HEK293 (cell line): Measurements from ENCODE around the gene HNF1B.

Source experiments
- CTCF ChIA-PET: fragments of 350-600 bp; formaldehyde crosslinking; extraction: SDS; loops from one replicate; lab custom pipeline; 2021; ENCODE audit warnings: antibody characterized with exemption; lab: Yijun Ruan, JAX
- POLR2A ChIA-PET: fragments of 300-600 bp; formaldehyde crosslinking; extraction: SDS; loops from one replicate; lab custom pipeline; 2020; ENCODE audit warnings: antibody characterized with exemption, inconsistent platforms; lab: Yijun Ruan, JAX
- H3K27ac ChIP-seq: fragments of 200-500 bp; sonication (Bioruptor generic); 2 replicates; pipeline ENCODE4 v1.5.1; 2014; ENCODE audit warnings: low read depth, low read length, control low read depth, inconsistent platforms; ENCODE audit errors: extremely low read depth
- H3K36me3 ChIP-seq, 2 experiments: fragments of 200-500 bp in 1 of 2; sonication (Bioruptor generic) in 1 of 2; 1 replicate in 1 of 2; 2 replicates in 1 of 2; pipeline ENCODE4 v1.5.1; 2014 to 2017; ENCODE audit warnings: inconsistent platforms in 2 of 2, low read length in 2 of 2; ENCODE audit not compliant: control insufficient read depth in 2 of 2, insufficient read depth in 1 of 2
- H3K4me1 ChIP-seq: fragments of 200-500 bp; sonication (Bioruptor generic); 2 replicates; pipeline ENCODE4 v1.5.1; 2014; ENCODE audit warnings: mild to moderate bottlenecking, low read length, inconsistent platforms; ENCODE audit not compliant: control insufficient read depth, insufficient read depth
- H3K4me3 ChIP-seq: 2 replicates; pipeline ENCODE4 v1.5.1; 2011; ENCODE audit warnings: low read depth, mild to moderate bottlenecking, control low read depth, low read length, moderate library complexity
- H3K9me3 ChIP-seq: fragments of 200-500 bp; sonication (Bioruptor generic); 2 replicates; pipeline ENCODE4 v1.5.1; 2014; ENCODE audit warnings: low read depth, low read length, inconsistent platforms; ENCODE audit not compliant: control insufficient read depth, insufficient read depth
- AEBP2 ChIP-seq: fragments of 450-650 bp; formaldehyde crosslinking; IDR thresholded peaks from 2 replicates; pipeline ENCODE4 v1.5.1; 2016; ENCODE audit warnings: missing biosample characterization, missing genetic modification characterization, borderline replicate concordance
- ATF2 ChIP-seq: fragments of 450-650 bp; formaldehyde crosslinking; IDR thresholded peaks from 2 replicates; pipeline ENCODE4 v1.5.1; 2016; ENCODE audit warnings: missing biosample characterization, missing genetic modification characterization, low read depth
- BCL11B ChIP-seq: fragments of 450-650 bp; formaldehyde crosslinking; IDR thresholded peaks from 2 replicates; pipeline ENCODE4 v1.5.1; 2016; ENCODE audit warnings: low read depth, missing biosample characterization, missing genetic modification characterization
- ZBTB1 ChIP-seq: fragments of 450-650 bp; formaldehyde crosslinking; IDR thresholded peaks from 2 replicates; pipeline ENCODE4 v1.5.1; 2016; ENCODE audit warnings: missing biosample characterization, missing genetic modification characterization
- ZBTB26 ChIP-seq: fragments of 450-650 bp; formaldehyde crosslinking; optimal IDR thresholded peaks from 2 replicates; pipeline ENCODE3; 2016; ENCODE audit warnings: missing biosample characterization, mild to moderate bottlenecking, missing genetic modification characterization
- ZFP3 ChIP-seq: fragments of 450-650 bp; formaldehyde crosslinking; IDR thresholded peaks from 2 replicates; pipeline ENCODE4 v1.5.1; 2016; ENCODE audit warnings: low read depth, missing biosample characterization, missing genetic modification characterization
- ZNF10 ChIP-seq: fragments of 450-650 bp; formaldehyde crosslinking; IDR thresholded peaks from 2 replicates; pipeline ENCODE4 v1.5.1; 2017; ENCODE audit warnings: missing biosample characterization, missing genetic modification characterization
- ZNF19 ChIP-seq: fragments of 450-650 bp; formaldehyde crosslinking; IDR thresholded peaks from 2 replicates; pipeline ENCODE4; 2016; ENCODE audit warnings: missing biosample characterization, missing genetic modification characterization, low read depth
- ZNF211 ChIP-seq: fragments of 450-650 bp; formaldehyde crosslinking; IDR thresholded peaks from 2 replicates; pipeline ENCODE4 v1.5.1; 2016; ENCODE audit warnings: low read depth, missing biosample characterization, missing genetic modification characterization
- ZNF26 ChIP-seq: fragments of 450-650 bp; formaldehyde crosslinking; IDR thresholded peaks from 2 replicates; pipeline ENCODE4 v1.5.1; 2016; ENCODE audit warnings: missing biosample characterization, missing genetic modification characterization
- ZNF37A ChIP-seq: fragments of 450-650 bp; IDR thresholded peaks from 2 replicates; pipeline ENCODE4 v1.5.1; 2018; ENCODE audit warnings: missing biosample characterization, missing genetic modification characterization
- ZNF416 ChIP-seq: fragments of 450-650 bp; formaldehyde crosslinking; IDR thresholded peaks from 2 replicates; pipeline ENCODE4 v1.5.1; 2016; ENCODE audit warnings: missing biosample characterization, missing genetic modification characterization
- ZNF501 ChIP-seq: fragments of 450-650 bp; formaldehyde crosslinking; IDR thresholded peaks from 2 replicates; pipeline ENCODE4 v1.5.1; 2016; ENCODE audit warnings: missing biosample characterization, missing genetic modification characterization
- ZNF518A ChIP-seq: fragments of 450-650 bp; formaldehyde crosslinking; conservative IDR thresholded peaks from 2 replicates; pipeline ENCODE4 v1.5.1; 2016; ENCODE audit warnings: low read depth, missing biosample characterization, missing genetic modification characterization
- ZNF629 ChIP-seq: fragments of 450-650 bp; formaldehyde crosslinking; IDR thresholded peaks from 2 replicates; pipeline ENCODE4 v1.5.1; 2017; ENCODE audit warnings: missing biosample characterization, missing genetic modification characterization
- ZNF776 ChIP-seq: fragments of 450-650 bp; formaldehyde crosslinking; IDR thresholded peaks from 2 replicates; pipeline ENCODE4 v1.5.0; 2017; ENCODE audit warnings: missing biosample characterization, missing genetic modification characterization, borderline replicate concordance
- ZNF792 ChIP-seq: fragments of 450-650 bp; formaldehyde crosslinking; IDR thresholded peaks from 2 replicates; pipeline ENCODE4 v1.5.1; 2016; ENCODE audit warnings: missing biosample characterization, missing genetic modification characterization
- ZNF837 ChIP-seq: fragments of 450-650 bp; formaldehyde crosslinking; IDR thresholded peaks from 2 replicates; pipeline ENCODE4 v1.5.1; 2016; ENCODE audit warnings: missing biosample characterization, missing genetic modification characterization

Gene HNF1B

GRCh38 chr17:37689317-37689716, 55.5 kb downstream of the HNF1B start:
- no peak for TF ChIP-seq ZNF792 (tag by site-specific recombination)
- no peak for TF ChIP-seq ZNF837 (tag by site-specific recombination)
- TF ChIP-seq BCL11B (tag by site-specific recombination): no peak
- TF ChIP-seq ZNF518A (tag by site-specific recombination): no peak
- no peak for TF ChIP-seq AEBP2 (tag by site-specific recombination)
- ChIA-PET POLR2A (no interaction called here), CTCF (no interaction called here)
- H3K4me3 ChIP-seq: no peak overlapping the region
- no peaks in the 10 kb centered on the region for H3K9me3 ChIP-seq
- no peaks in the 10 kb centered on the region for H3K4me1 ChIP-seq
- H3K27ac ChIP-seq: no peak overlapping the region
- no peaks in the 10 kb centered on the region for H3K36me3 ChIP-seq

- CTCF ChIA-PET: interaction anchor here (0.6 to 1.2 kb wide), 2 partner anchors 20 to 75 kb away, joined by 3 to 7 read pairs; no protein-coding TSS in a partner anchor
- Histone ChIP-seq H3K36me3 (no peaks in the 10 kb centered on the region), H3K9me3 (no peaks in the 10 kb centered on the region), H3K4me1 (no peaks in the 10 kb centered on the region), H3K4me3 (no peak overlapping the region), H3K27ac (no peak overlapping the region)
- TF ChIP-seq ATF2 (tag by site-specific recombination) (no peak), ZNF501 (tag by site-specific recombination) (no peak), ZNF776 (tag by site-specific recombination) (no peak), ZNF37A (tag by site-specific recombination) (no peak), ZNF837 (tag by site-specific recombination) (no peak), ZFP3 (tag by site-specific recombination) (no peak), ZBTB26 (tag by site-specific recombination) (no peak), ZNF211 (tag by site-specific recombination) (no peak), ZNF26 (no peak), ZNF10 (tag by site-specific recombination) (no peak), ZNF629 (tag by site-specific recombination) (no peak), ZNF19 (tag by site-specific recombination) (no peak), ZBTB1 (tag by site-specific recombination) (no peak), ZNF416 (no peak)
- POLR2A ChIA-PET: no interaction called here
Observed at GRCh38 chr17:37683454-37683984, 61.3 kb downstream of the HNF1B start.
